ENCODE data around the gene EYA2.
"Not testable (repeated sequence)": the region's sequence is repeated elsewhere in the genome, so short reads cannot be mapped to it uniquely, and the experiment has no call there.

The EYA2 gene

DNA sequence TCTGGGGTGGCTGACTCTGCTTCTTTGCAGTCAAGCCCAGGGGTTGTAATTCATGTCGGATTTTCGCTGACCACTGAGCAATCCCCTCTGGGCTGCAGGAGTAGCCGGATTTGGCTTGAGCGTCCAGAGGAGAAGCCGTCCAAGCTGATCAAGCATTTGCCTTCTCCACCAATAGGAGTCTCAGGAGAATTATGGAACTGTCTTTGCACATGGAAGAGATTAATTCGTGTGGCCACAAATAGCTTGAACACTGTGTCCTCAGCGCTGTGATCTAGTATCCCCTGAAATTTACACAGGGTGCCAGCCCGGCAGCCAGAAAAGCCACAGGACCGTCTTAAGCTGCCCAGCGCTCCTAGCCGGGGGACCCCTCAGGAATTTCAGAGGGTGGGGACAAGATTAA is 37.1 kb downstream of the EYA2 start:
- peaks cover 0 to 4% of the 10 kb centered on the region in 2 donors for H3K9me3 Mint-ChIP-seq
- no peaks in the 10 kb centered on the region for H3K4me1 Mint-ChIP-seq
- H3K27ac Mint-ChIP-seq, result no peak overlapping the region
- no peak for DNase-seq
- H3K36me3 Mint-ChIP-seq, result peaks cover 0 to 2% of the 10 kb centered on the region in 2 donors
- peaks cover 21 to 38% of the 10 kb centered on the region in 2 donors for H3K27me3 Mint-ChIP-seq
- no peak overlapping the region for H3K4me3 Mint-ChIP-seq
- no peak for ATAC-seq (replicated peaks)

DNA sequence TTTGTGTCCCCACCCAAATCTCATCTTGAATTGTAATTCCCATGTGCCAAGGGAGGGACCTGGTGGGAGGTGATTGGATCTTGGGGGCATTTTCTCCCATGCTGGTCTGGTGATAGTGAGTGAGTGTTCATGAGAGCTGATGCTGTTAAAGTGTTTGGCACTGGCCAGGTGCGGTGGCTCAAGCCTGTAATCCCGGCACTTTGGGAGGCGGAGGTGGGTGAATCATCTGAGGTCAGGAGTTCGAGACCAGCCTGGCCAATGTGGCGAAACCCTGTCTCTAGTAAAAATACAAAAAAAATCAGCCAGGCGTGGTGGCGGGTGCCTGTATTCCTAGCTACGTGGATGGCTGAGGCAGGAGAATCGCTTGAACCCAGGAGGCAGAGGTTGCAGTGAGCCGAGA is 37.8 kb downstream of the EYA2 start:
- ATAC-seq (replicated peaks); H3K4me1 Mint-ChIP-seq; H3K27ac Mint-ChIP-seq; DNase-seq; H3K9me3 Mint-ChIP-seq; H3K4me3 Mint-ChIP-seq; H3K36me3 Mint-ChIP-seq: not testable (repeated sequence)
- peaks cover 21 to 38% of the 10 kb centered on the region in 2 donors for H3K27me3 Mint-ChIP-seq

DNA sequence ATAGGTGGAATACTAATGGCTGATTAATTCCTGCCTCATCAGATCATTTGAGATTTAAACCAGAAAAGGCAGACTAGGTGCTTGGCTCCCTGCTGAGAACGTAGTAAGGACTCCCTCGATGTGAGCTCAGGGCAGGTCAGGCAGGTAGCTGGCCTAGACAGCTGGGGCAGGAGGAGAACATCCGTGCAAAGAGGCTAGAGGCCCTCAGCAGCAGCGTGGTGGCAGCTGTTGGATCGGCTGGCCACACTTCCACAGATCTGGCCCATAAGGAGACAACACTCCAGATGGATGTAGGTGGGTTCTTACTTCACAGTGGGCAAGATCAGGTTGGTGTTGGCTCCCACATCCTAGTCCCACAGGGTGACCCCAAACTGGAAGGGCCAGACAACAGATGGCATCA is 38.5 kb downstream of the EYA2 start:
- no peak for ATAC-seq (replicated peaks)
- peaks cover 21 to 38% of the 10 kb centered on the region in 2 donors for H3K27me3 Mint-ChIP-seq
- DNase-seq, result no peak
- H3K4me3 Mint-ChIP-seq, result no peak overlapping the region
- no peaks in the 10 kb centered on the region for H3K4me1 Mint-ChIP-seq
- H3K36me3 Mint-ChIP-seq, result no peaks in the 10 kb centered on the region
- no peaks in the 10 kb centered on the region for H3K9me3 Mint-ChIP-seq
- H3K27ac Mint-ChIP-seq, result no peak overlapping the region

DNA sequence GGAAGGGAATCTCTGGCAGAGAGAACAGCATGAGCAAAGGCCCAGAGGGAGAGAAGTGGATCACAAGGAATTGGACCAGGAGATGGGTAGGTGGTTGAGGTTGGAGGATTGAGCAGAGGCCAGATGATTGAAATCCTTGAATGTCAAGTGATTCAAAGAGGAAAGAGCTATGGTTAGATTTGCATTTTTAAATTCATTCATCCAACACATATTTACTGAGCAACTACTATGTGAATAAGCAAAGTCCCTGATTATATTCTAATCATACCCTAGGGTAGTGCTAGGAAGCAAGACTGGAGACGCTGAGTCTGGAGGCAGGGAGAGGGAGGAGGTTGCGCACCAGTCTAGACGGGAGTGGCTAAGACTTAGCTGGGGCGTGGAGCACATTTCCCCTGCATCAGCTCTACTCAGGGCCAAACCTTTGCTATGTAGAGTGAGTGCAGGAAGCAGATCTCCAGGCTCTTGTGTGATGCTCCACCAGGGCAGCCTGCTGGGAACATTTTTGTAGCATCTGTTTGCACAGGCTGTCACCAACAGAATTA is 40.2 kb downstream of the EYA2 start:
- Mint-ChIP-seq H3K36me3 (no peaks in the 10 kb centered on the region), H3K4me3 (no peak overlapping the region), H3K27ac (no peak overlapping the region), H3K27me3 (peaks cover 21 to 27% of the 10 kb centered on the region in 2 donors), H3K4me1 (no peaks in the 10 kb centered on the region), H3K9me3 (no peaks in the 10 kb centered on the region)
- DNase-seq (no peak), ATAC-seq (replicated peaks) (no peak)

DNA sequence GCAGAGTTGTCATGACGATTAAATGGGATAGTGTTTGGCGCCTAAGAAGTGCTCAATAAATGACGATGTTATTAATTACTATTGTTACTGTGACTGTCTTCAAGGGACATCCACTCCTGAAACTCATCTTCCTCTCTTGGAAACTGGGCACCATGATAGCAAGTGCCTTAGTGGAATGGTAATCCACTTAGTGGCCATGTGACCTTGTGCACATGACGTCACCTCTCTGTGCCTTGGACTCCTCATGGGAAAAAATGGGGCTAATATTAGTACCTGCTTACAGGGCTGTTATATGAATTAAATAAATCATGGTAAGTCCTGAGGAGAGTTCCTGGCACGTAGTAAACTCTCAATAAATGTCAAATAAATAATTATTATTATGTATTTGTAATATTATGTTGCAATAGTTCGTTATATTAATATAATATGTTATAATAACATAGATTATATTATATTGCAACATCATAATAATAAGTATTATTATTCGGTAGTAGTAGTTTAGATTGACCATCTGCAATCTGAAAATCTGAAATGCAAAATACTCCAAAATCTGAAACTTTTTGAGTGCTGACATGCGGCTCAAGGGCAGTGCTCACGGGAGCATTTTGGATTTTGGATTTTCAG is 40.9 kb downstream of the EYA2 start:
- Mint-ChIP-seq H3K36me3 (no peaks in the 10 kb centered on the region), H3K4me3 (no peak overlapping the region), H3K4me1 (no peaks in the 10 kb centered on the region), H3K9me3 (no peaks in the 10 kb centered on the region), H3K27me3 (peaks cover 18 to 26% of the 10 kb centered on the region in 2 donors), H3K27ac (no peak overlapping the region)
- ATAC-seq (replicated peaks), result no peak
- DNase-seq, result no peak

DNA sequence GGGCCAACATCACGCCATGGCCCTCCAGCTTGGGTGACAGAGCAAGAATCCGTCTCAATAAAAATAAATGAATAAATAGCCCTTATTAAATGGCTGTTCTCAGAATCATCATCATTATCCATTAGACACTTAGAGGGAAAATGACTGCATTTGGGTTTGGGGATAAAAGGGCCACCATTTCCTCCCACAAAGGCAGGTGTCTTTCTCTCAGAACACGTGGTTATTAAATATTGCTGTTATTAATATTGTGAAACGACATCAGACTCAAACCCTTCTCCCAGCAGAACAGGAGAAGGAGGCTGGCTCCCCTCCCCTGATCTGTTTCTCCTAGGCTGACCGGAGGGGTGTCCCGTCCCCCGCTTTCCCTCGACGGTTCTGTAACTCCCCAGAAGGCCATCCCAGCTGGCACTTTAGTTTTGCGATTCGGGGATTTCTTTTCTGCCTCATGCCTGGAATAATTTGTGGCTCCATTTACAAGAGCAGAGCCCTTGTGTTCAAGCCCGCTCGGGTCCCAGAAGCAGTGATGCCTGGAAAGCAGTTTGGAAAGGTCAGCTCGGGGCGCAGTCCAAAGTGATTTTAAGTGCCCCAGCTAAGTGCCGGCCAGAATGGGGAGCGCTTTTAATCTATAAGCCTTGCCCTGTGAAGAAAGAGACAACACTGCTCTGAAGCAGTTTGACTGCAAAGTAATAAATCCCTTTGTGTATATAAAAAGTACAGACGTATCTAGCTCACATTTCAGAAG is 41.9 kb downstream of the EYA2 start:
- Mint-ChIP-seq H3K9me3 (no peaks in the 10 kb centered on the region), H3K36me3 (no peaks in the 10 kb centered on the region), H3K4me3 (no peak overlapping the region), H3K27me3 (peaks cover 18 to 22% of the 10 kb centered on the region in 2 donors), H3K4me1 (no peaks in the 10 kb centered on the region), H3K27ac (no peak overlapping the region)
- no peak for DNase-seq
- no peak for ATAC-seq (replicated peaks)

DNA sequence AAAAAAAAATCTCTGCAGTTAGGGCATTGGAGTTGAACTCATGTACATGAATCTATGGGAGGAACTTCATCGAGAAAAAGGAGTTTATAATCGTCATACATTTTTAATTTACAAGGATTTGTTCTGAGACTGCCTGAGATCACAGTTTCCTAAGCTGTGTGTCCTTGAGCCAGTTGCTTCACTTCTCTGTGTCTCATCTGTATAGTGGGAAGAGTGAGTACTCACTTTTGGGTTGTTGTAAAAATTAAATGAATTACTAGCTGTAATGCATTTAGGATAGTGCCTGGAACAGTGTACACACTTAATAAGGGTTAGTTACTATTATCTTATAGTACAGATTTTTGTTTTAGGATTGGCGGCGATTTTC is 42.5 kb downstream of the EYA2 start:
- Mint-ChIP-seq H3K27me3 (peaks cover 17 to 20% of the 10 kb centered on the region in 2 donors), H3K36me3 (no peaks in the 10 kb centered on the region), H3K27ac (no peak overlapping the region), H3K9me3 (no peaks in the 10 kb centered on the region), H3K4me3 (no peak overlapping the region), H3K4me1 (no peaks in the 10 kb centered on the region)
- no peak for DNase-seq
- no peak for ATAC-seq (replicated peaks)

DNA sequence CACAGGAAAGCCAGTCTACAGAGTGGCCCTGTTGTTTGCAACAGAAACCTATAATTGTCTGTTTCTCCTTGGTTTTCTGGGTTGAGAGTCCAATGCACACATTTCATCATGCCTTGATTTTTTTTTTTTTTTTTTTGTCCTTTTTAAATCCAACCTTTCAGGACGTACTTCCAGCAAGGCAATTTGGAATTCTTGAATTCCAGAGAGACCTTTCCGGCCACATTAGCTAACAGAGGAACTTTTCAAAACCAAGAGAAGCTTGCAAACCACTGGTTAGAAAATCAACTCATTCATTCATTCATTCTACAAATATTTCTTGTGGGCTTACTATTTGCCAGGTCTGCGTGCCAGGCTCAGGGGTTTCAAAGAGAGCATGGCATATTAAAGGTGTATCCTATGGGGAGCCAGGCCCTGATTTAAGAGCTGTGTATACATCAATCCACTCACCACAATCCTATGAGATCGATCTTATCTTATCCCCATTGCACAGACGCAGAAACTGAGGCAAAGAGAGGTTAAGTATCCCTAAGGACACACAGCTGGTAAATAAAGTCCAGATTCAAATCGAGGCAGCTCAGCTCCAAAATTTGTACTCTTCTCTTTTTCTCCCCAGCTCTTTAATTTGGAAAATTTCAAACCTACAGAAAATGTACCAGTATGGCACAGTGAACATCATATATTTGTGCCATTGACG is 43.0 kb downstream of the EYA2 start:
- no peak for ATAC-seq (replicated peaks)
- Mint-ChIP-seq H3K9me3 (no peaks in the 10 kb centered on the region), H3K36me3 (no peaks in the 10 kb centered on the region), H3K27ac (no peak overlapping the region), H3K4me3 (no peak overlapping the region), H3K27me3 (peaks cover 13 to 15% of the 10 kb centered on the region in 2 donors), H3K4me1 (no peaks in the 10 kb centered on the region)
- no peak for DNase-seq

DNA sequence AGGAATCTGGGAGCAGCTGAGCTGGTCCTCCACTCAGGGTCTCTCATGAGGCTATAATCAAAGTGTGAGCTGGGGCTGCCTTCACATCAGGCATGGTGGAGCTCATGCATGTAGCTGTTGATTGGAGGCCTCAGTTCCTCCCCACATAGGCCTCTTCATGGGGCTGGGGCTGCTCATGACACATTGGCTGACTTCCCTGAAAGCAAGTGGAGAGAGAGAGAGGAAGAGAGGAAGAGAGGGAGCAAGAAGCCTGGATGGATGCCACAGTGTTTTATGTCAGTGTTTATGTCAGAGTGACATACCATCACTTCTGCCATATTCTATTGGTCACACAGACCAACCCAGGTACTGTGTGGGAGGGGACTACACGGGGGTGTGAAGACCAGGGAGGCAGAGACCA is 43.8 kb downstream of the EYA2 start:
- Mint-ChIP-seq H3K27ac (no peak overlapping the region), H3K9me3 (no peaks in the 10 kb centered on the region), H3K27me3 (peaks cover 12 to 13% of the 10 kb centered on the region in 2 donors), H3K4me3 (no peak overlapping the region), H3K36me3 (no peaks in the 10 kb centered on the region), H3K4me1 (no peaks in the 10 kb centered on the region)
- ATAC-seq (replicated peaks) (no peak), DNase-seq (no peak)

DNA sequence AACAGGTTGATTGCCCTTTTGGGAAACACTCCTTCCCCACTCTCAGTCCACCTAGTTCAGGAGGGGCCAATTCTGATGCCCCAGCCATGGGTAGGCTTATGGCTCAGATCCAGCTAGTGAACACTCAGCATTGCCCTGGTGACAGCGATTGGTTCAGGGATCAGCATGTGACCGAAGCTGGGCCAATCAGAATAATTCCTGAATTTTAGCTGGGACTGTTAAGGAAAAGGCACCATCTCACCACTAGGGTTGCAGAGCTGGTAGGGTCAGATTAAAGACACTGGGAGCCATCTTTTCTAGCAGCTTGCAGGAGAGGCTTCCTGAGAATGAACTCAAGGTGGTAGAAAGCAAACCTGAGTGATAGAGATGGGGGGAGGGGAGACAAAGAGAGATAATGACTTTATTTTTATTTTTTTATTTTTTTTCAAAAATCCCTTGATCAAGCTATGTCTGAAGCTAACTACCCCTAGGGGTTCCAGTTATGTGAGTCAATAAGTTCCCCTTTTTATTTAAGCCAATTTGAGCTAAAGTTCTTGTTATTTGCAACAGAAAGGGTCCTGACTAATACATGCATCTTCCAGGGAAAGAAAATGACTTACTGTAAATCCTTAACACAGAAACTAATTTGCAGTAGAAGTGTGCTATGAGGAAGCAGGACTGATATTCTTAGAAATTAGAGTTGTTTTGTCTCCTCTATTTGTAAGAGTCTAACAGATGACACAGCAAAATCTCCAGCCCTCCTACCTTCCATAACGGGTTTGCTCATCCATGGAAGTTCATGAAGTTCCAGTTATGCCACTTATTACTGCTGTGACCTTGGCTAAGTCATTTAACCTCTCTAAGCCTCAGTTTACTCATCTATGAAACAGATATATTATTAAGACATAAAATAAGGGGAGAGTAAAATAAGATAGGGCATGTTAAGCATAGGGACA is 44.7 kb downstream of the EYA2 start:
- Mint-ChIP-seq H3K36me3 (no peaks in the 10 kb centered on the region), H3K27ac (no peak overlapping the region), H3K4me1 (no peaks in the 10 kb centered on the region), H3K27me3 (peaks cover 10 to 19% of the 10 kb centered on the region in 2 donors), H3K4me3 (no peak overlapping the region), H3K9me3 (no peaks in the 10 kb centered on the region)
- no peak for DNase-seq
- peak; percentile 50 to 64 for ATAC-seq (replicated peaks)

DNA sequence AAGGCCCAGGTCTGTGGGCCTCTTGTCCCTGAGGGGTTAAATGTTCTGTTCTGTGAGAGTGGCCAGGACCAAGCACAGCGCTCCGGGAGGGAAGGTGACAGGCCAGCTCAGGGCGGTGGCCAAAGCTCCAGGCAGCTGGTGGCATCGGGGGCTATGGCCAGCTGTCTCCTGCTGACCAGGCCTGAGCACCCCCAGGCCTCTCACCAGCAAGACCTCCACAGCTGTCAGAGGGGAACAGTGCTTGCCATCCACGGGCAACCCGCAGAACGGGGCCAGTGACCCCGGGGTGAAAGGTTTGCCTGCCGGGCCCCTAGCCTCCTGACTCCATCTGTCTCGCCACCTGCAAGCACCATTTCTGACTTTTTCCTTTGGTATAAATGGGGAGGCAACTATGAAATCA is 46.0 kb downstream of the EYA2 start:
- no peaks in the 10 kb centered on the region for H3K4me1 Mint-ChIP-seq
- no peak overlapping the region for H3K27ac Mint-ChIP-seq
- DNase-seq (no peak), ATAC-seq (replicated peaks) (no peak)
- H3K9me3 Mint-ChIP-seq, result no peaks in the 10 kb centered on the region
- H3K4me3 Mint-ChIP-seq, result no peak overlapping the region
- no peaks in the 10 kb centered on the region for H3K36me3 Mint-ChIP-seq
- peaks cover 0 to 13% of the 10 kb centered on the region in 2 donors for H3K27me3 Mint-ChIP-seq

DNA sequence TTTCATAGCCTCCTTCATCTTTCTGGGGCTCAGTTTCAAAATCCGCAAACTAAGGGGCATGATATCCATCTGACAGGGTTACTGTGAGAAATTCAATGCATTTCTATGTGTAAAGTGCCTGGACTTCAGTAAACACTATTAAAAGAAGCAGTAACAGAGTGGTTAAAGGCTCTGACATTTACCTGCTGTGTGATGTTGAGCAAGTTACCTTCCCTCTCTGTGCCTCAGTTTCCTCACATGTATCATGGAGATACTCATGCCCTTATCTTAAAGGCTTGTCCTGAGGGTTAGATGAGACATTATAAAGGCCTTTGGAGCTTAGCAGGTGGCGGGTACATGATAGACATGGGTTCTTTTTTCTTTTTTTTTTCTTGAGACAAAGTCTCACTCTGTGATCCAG is 46.8 kb downstream of the EYA2 start:
- H3K4me1 Mint-ChIP-seq, result no peaks in the 10 kb centered on the region
- peaks cover 0 to 13% of the 10 kb centered on the region in 2 donors for H3K27me3 Mint-ChIP-seq
- no peaks in the 10 kb centered on the region for H3K36me3 Mint-ChIP-seq
- H3K27ac Mint-ChIP-seq, result no peak overlapping the region
- ATAC-seq (replicated peaks) (no peak), DNase-seq (no peak)
- H3K9me3 Mint-ChIP-seq, result no peaks in the 10 kb centered on the region
- no peak overlapping the region for H3K4me3 Mint-ChIP-seq

DNA sequence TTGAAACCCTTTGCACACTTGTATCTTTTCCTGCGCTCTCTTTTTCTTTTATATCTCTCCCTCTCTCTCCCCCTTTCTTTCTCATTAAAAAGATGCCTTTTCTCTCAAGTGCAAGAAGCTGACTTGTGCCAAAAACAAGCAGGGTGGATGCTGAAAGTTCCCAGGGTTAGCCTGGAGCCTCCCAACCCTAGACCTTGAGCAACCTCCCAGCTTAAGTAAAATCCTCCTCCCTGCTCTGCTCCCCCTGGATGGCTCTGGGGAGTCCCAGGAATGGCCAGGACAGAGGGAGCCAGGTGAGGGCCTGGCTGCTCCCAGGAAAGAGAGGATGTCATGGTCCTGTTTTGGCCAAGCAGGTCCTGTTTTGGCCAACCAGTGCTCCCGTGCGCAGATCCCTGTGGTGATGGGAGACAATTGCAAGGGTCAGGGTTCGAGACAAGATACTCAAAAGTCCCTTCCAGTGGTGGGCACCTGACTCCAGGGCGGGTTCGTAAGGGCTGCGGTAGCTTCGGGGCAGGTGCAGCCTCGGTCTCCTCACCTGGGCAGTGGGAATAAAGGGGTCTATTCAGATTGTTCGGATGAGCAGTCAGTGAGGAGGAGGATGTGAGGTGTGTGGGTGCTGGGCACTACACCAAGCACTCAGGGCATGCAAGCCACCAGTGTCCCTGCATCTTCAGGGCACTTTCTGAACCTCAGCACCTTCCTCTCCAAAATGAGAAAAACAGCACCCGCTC is 49.4 kb downstream of the EYA2 start:
- ATAC-seq (replicated peaks), result no peak
- no peaks in the 10 kb centered on the region for H3K36me3 Mint-ChIP-seq

More for the DNA sequence above, 49.4 kb downstream of the EYA2 start:
- Mint-ChIP-seq H3K4me3 (no peak overlapping the region), H3K27ac (no peak overlapping the region), H3K4me1 (no peaks in the 10 kb centered on the region), H3K9me3 (no peaks in the 10 kb centered on the region), H3K27me3 (peaks cover 0 to 20% of the 10 kb centered on the region in 2 donors)
- DNase-seq, result no peak
